HG03378 (cell line): ENCODE results near the gene TMPRSS12.
"Not testable (repeated sequence)": the region's sequence is repeated elsewhere in the genome, so short reads cannot be mapped to it uniquely, and the experiment has no call there.

Experiments used
- ATAC-seq: cut with Tn5 transposase; IDR thresholded peaks from one replicate; pipeline ENCODE4 v1.9.1; 2021; ENCODE audit warnings: mild to moderate bottlenecking, moderate library complexity; ENCODE audit not compliant: unreplicated experiment

Gene TMPRSS12

GRCh38 chr12:50925342-50925651 lies 82.6 kb downstream of the TMPRSS12 start:
- no peak for ATAC-seq

GRCh38 chr12:50925920-50926319 lies 83.2 kb downstream of the TMPRSS12 start:
- no peak for ATAC-seq

GRCh38 chr12:50926415-50926814 lies 83.7 kb downstream of the TMPRSS12 start:
- no peak for ATAC-seq

DNA sequence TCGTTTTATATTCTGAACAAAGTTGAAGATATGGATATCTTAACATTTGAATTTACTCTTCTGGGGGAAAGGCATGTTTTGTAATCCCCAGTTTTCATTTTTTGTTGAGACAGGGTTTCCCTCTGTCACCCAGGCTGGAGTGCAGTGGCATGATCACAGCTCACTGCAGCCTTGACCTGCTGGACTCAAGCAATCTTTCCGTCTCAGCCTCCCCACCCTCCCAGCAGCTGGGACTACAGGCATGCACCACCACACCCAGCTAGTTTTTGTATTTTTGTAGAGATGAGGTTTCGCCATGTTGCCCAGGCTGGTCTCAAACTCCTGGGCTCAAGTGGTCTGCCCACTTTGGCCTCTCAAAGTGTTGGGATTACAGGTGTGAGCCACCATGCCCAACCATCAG lies 84.2 kb downstream of the TMPRSS12 start:
- not testable (repeated sequence) for ATAC-seq

DNA sequence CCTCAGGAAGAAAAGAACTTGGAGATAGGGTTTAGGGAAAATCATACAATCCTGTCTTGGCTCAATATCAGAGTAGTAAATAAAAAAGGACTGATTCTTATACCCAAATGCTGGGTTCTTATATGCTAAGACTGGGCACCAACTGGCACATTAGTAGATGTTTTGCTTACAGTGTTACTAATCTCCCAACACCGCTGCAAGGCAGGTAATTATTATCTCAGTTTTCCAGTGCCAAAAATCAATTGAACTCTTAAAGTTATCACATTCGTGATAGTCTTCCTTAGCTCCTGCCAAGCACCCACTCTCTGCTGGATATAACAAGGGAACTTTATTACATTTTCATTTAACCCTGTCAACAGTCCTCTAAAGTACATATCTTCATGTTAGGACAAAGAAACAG lies 84.6 kb downstream of the TMPRSS12 start:
- no peak for ATAC-seq

DNA sequence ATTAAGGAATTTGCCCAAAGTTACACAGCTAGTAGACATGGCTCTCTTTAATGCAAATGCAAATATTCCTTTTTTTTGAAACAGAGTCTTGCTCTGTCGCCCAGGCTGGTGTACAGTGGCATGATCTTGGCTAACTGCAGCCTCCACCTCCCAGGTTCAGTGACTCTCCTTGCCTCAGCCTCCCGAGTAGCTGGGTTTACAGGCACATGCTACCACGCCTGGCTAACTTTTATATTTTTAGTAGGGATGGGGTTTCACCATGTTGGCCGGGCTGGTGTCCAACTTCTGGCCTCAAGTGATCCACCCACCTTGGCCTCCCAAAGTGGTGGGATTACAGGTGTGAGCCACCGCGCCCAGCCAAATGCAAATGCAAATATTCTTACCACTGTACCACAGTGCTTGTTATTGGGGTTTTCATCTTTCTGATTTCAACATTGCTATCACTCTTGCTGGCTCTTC lies 85.1 kb downstream of the TMPRSS12 start:
- ATAC-seq: no peak

DNA sequence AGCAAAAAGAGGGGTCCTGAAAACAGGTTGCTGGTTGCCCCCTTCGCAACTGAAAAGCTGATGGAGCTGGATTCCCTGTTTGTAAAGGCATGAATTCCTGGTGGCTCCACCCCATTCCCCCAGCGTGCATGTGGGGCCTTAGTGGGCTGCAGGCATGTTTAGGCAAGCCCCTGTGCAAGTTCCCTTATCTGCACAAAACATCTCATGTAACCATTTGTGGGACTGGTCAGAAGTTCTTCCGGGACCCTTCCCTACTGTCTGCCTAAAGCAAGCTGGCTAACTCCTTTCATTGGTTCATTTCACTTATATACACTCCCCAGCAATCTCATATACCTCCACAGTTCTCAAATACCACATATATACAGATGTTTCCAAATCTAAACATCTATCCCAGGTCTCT lies 85.7 kb downstream of the TMPRSS12 start:
- ATAC-seq: no peak

GRCh38 chr12:50929831-50930230 lies 87.1 kb downstream of the TMPRSS12 start:
- ATAC-seq: no peak

DNA sequence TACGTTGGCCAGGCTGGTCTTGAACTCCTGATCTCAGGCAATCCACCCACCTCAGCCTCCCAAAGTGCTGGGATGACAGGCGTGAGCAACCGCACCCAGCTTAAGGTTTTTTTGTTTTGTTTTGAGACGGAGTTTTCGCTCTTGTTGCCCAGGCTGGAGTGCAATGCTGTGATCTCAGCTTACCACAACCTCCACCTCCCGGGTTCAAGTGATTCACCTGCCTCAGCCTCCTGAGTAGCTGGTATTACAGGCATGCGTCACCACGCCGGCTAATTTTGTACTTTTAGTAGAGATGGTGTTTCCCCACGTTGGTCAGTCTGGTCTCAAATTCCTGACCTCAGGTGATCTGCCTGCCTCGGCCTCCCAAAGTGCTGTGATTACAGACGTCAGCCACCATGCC lies 87.8 kb downstream of the TMPRSS12 start:
- ATAC-seq: not testable (repeated sequence)

DNA sequence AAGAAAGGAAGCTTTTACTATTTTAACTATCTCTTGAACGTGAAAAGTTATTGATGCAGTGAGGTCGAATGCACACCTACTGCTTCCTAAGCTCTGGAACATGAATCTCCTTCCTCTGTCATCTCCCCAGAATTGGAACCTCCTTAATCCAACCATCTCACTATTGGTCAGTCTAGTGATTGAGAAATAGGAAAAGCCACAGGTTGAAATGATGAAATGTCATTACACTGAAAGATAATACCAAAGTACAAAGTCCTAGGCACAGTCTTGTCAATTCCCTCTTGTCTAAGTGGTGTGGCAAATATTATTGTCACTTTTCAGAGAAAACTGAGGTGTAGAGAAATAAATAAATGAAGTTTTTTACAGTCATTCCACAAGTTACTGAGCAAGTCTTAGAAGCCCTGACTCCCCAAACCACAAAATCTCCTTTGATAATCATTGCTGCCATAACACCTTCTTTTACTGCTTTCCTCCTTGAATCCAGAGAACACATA lies 90.1 kb downstream of the TMPRSS12 start:
- ATAC-seq: no peak

DNA sequence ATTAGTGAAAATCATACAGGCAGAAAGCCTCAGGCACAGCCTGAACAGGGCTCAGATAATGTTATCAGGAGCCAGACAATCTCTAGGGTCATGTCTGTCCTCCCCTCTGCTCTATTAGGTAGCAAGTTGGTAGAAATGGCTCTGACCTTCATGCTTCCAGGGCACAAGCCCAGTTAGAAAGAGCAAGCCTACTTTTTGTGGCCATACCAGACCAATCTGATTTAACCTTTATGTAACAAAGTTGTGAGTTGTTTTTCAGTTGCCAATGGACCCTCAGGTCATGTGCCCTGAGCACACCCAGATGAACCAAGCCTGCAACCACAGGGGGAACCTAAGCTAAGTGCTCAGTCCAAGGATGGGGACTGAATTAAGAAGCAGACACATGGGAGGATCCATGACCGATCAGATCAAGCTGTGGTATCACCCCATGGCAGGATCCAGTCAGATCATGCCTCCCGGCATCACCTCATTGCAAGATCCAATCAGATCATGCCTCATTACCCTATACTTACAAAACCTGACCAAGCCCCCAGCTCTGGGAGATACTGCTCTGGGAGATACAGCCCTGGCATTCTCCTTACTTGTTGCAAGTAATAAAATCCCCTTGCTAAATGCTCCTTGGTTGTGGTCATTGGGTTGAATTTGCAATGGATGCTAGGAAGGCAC lies 90.9 kb downstream of the TMPRSS12 start:
- no peak for ATAC-seq

DNA sequence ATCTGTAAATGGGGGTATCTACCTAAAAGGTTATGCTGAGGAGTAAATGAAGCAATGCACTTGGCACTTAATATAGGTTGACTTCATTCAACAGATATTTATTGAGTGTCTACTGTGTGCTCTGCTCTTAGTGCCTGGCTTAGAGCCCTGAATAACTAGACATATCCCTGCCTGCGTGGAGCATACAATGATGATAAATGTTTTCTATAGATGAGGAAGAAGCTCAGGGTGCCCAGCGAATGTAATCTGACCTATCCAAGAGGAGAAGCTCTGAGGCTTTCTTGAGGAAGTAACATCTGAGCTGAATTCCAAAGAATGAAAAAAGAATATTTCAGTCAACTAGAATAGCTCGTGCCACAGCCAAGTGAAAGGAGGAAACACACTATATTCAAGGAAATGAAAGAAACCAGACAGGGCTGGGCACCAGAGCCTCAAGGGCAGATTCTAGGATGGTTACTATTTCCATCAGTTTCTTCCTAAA lies 91.7 kb downstream of the TMPRSS12 start:
- no peak for ATAC-seq

DNA sequence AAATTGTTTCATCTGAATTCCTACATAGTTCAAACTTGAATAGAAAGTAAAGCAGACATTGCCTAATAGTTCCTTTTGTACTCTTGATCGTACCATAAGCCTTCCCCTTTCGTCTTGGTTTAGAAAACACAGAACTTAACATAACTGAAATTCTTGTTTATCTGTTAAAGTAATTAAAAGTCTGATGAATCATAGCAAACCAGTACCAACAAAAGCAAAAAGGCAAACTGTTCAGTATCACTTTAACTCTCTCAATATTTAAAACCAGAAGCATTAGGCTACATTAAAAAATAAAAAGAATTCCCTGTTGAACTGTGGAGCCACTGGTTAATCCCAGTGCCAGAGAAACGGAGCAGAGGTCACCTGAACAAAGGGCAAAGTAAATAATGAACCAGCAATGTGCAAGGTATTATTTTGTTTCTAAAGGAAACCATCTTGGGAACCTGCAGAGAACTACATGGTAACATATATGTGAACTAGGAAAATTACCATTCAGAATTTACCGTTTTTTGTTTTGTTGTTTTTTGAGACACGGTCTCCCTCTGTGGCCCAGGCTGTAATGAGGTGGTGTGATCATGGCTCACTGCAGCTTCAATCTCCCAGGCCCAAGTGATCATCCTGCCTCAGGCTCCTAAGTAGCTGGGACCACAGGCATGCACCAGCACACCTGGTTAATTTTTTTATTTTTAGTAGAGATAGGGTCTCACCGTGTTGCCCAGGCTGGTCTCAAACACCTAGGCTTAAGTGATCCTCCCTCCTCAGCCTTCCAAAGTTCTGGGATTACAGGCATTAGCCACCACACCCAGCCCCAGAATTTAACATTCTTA lies 92.5 kb downstream of the TMPRSS12 start:
- ATAC-seq: no peak

DNA sequence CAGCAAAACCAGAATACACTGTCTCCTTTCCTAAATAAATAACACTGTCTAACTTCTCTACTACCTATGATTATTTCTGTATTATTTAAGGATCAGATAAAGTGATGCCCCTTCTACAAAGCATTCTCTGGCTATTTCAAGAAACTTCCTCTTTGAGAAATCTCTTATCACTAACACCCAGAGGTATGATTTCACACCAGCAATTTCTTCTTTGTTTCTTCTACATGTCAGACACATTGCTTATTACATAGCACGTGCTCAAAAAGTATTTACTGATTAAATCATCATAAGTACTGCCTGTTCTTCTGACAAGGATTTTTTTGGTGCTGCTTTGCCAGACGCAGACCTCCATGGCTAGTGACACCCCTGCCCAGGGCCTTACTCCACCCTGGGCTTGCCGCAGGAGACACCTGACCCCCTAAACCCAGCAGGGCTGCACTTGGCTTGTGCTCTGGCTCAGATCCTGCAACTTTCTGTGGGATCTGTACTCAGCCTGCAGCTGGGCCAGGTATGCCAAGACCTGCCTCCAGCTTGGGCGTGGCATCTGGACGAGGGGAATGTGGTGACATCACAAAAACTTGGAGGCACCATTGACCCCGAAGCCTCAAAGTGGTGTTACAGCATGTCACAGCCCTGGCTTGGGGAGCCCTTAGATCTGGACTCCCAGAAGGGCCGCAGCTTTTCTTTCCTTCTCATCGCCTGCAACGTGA lies 94.2 kb downstream of the TMPRSS12 start:
- no peak for ATAC-seq
